ENCODE measurements around the gene HYI.
"Not testable (repeated sequence)": the region's sequence is repeated elsewhere in the genome, so short reads cannot be mapped to it uniquely, and the experiment has no call there.

HYI gene, protein sequence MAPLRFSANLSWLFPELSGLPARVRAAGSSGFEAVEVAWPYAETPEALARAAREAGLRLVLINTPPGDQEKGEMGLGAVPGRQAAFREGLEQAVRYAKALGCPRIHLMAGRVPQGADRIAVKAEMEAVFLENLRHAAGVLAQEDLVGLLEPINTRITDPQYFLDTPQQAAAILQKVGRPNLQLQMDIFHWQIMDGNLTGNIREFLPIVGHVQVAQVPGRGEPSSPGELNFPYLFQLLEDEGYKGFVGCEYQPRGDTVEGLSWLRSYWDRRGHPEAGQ

DNA sequence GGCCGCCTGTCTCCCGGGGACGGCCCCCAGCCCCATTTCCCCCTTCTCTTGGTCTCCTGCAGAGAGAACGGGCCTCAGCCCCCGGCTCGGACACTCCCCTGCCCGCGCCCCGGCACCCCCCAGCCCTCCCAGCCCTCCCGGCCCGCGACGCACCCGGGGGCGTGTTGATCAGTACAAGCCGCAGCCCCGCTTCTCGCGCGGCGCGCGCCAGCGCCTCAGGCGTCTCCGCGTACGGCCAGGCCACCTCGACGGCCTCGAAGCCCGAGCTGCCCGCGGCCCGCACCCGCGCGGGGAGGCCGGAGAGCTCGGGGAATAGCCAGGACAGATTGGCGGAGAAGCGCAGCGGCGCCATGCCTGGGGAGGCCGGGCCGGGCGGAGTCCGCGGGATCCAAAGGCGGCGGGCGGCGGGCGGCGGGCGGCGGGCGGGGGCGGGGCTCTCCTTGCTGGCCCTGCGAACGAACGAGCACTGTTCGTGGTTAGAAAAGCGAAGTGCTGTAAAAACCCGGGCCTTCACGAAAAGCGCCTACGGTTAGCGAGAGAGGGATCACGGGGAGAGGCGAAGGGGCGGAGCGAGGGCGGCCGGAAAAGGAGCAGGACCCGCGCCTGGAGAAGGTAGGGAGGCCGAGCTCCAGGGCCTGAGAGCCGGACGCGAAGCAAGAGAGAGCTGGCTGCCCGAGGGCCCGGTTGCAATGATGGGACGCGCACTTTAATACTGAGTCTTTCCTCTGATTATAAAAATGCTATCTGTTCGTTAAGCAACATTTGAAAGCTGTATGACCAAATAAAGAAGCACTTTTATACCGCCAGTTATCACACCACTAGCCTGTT, at the start of gene HYI:
Gene HYI, minus strand, starts transcription at position 490 of the 828 bp plus-strand sequence. Its CDS starts 138 bp downstream, at position 352.
- DNase-seq (ENCODE audit: low read depth), result peak; percentile 55

DNA sequence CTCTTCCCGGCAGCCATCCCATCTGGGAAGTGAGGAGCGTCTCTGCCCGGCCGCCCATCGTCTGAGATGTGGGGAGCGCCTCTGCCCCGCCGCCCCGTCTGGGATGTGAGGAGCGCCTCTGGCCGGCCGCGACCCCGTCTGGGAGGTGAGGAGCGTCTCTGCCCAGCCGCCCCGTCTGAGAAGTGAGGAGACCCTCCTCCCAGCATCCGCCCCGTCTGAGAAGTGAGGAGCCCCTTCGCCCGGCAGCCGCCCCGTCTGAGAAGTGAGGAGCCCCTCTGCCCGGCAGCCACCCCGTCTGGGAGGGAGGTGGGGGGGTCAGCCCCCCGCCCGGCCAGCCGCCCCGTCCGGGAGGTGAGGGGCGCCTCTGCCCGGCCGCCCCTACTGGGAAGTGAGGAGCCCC, 48.1 kb upstream of the HYI start:
- not testable (repeated sequence) for DNase-seq (ENCODE audit: low read depth)

DNA sequence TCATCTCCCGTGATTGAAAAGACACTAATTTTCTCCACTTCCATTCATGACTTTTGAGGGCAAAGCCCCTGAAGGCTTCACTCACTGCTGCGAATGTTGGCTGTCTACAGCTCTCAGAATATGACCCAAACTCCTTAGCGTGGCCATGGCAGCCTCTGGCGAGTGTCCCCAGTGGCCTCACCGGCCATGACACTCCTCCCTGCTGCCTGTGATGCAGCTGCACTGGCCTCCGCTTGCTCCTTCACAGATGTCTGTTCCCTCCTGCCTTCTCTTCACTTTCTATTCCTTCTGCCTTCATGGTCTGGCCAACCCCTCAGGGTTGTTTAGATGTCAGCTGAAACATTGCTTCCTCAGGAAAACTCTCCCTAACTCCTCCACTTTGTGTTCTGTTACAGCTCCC, 46.2 kb upstream of the HYI start:
- no peak for DNase-seq (ENCODE audit: low read depth)

DNA sequence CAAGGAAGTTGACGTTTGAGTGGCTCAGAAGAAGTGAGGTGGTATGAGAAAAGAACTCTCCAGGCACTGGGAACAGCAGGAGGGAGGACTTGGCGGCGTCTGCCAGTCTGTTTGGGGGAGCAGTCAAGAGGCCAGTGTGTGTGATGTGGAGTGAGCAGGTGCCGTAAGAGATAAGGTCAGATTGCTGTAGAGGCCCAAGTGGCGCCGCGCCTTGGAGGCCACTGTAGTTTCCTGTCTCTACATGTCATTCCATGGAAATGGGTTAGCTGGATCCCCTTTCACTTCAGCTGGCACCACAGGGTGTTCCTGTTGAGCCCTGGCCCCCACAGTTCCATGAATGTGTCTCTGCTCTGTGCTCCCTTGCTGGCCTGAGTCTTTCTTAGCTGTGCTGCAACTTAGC, 41.5 kb upstream of the HYI start:
- DNase-seq (ENCODE audit: low read depth), result no peak

DNA sequence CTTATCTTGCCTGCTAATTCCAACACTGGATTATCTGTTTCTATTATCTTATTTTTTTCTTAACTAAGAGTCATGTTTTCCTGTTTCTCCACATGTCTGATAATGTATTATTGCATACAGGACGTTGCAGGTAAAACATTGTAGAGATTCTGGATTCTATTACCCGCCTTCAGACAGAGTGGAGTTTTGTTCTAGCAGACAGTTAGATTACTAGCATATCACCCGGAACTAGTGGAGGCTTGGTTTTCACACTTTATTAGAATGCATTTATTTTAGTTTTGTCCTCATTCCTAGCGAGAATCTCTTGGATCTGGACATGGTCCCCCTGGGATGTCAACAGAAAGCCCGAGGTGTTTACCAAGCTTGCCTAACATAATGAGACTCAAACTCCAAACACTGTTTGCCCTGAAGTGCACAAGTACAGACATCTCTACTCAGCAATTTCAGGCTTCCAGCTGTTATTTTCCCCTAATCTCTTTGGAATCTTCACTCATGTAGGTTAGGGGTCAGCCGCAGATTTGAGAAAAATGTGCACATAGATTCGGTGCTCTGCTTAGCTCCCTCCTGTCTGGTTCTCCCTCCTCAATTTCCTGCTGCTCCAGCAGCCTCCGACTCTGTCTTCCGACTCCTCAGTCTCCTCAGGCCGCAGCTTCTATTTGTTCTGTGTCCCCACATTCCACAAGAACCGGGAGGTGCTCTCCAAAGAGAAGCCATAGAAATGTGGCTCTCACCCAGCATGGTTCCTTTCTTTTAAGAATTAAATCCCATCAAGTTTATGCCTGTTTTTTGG, 40.1 kb upstream of the HYI start:
- DNase-seq (ENCODE audit: low read depth), result no peak

DNA sequence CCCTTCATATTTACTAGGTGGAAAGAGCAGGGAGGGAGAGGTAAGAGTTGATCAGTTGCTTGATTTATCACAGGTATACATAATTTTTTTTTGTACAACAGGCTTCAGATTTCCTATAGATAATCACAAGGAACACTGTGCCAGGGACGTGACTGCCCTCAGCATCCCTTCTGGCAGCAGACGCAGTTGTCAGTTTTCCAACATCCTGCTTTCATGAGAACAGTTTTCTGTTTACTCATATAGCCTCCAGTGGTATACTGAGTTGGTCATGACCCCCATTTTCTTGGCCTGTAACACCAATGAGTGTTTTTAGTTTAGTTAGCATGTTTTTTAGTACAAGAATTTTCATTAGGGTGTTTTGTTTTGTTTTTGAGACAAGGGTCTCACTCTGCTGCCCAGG, 39.1 kb upstream of the HYI start:
- DNase-seq (ENCODE audit: low read depth), result no peak

DNA sequence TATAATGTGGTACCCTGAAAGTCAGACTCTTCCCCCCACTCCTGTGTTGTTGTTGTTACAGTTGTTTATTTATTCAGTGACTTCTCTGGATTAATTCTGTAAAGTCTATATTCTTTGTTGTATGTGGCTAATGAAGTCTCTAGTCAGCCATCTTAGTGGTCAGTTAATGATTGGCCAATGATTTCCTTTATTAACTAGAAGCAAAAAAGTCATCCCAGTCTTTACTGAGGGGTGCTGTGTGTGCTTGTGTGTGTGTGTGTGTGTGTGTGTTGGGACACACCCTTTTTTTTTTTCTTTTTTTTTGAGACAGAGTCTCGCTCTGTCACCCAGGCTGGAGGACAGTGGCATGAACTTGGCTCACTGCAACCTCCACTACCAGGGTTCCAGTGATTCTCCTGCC, 37.3 kb upstream of the HYI start:
- DNase-seq (ENCODE audit: low read depth), result no peak

DNA sequence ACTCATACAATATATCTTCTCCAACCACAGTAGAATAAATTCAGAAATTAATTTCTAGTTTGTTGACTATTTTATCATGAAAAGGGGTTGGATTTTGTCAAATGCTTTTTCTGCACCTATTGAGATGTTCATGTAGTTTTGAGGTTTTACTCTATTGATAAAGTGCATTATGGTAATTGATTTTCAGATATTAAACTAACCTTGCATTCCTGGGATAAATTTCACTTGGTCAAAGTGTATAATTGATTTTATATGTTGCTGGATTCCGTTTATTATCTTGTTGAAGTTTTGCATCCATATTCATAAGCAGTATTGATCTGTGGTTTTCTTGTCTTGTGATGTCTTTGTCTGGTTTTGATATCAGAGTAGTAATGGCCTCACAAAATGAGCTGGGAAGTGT, 34.4 kb upstream of the HYI start:
- DNase-seq (ENCODE audit: low read depth), result no peak

DNA sequence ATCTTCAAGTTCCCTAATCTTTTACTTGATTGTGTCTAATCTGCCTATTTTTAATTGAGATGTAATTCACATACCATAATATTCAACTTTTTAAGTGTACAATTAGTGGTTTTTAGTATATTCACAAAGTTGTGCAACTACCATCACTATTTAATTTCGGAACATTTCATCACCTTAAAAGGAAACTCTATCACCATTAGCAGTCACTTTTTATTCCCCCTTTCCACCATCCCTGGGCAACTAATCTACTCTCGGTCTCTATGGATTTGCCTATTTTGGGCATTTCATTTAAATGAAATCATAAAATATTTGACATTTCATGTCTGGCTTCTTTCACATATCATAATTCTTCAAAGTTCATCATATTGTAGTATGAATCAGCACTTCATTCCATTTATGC, 30.6 kb upstream of the HYI start:
- no peak for DNase-seq (ENCODE audit: low read depth)

DNA sequence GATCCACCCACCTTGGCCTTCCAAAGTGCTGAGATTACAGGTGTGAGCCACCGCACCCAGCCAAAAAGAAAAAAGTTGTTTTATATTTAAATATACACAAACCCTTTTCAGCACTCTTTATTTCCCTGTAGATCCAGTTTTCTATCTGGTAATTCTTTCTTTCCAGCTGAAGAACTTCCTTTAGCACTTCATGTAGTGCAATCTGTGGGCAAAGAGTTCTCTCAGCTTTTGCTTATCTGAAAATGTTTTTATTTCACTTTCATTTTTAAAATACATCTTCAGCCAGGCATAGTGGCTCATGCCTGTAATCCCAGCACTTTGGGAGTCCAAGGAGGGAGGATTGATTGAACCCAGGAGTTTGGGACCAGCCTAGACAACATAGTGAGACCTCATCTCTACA, 28.5 kb upstream of the HYI start:
- DNase-seq (ENCODE audit: low read depth), result no peak

DNA sequence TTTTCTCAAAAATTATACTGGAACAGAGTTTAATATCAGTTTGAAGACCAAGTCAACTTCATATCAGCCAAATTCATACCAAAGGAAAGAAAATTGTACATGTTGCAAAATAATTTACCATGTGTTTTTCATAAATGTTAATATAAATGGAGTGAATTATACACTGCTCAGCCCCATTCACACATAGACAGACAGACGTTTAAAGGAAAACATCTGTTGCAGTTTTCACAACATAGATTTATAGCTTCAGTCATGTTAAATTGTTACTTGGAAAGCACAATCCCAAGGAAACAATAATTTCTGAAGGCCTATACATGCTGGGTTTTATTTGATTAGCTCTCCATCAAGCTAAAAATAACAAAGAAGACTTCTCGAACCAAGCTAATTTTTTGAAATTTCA, 27.8 kb upstream of the HYI start:
- no peak for DNase-seq (ENCODE audit: low read depth)

DNA sequence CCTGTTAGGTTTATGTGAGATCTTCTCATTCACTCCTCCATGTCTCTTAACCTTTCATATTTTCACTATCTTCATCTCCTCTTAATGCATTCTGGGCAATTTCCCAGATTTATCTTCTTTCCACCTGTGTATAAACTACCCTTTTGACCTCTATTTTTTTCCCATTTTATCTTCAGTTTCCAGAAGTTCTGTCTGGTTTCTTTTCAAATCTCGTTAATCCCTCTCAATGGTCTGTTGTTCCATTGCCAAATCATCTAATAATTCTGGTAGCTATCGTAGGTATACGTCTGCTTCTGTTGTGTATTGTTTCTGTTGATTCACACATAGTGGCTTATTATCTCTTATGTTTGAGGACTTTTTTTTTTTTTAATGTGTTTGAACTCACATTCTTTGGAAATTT, 25.7 kb upstream of the HYI start:
- DNase-seq (ENCODE audit: low read depth), result no peak

DNA sequence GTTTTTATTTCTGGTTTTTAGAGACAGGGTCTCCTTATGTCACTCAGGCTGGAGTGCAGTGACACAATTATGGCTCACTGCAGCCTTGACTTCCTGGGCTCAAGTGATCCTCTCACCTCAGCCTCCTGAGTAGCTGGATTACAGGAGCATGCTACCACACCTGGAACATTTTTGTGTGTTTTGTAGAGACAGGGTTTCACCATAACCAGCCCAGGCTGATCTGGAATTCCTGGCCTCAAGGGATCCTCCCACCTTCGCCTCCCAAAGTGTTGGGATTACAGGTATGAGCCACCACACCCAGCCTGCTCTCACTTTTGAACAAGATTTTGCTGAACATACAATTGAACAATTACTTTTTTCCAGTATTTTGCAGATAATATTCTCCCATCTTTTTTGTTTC, 24.0 kb upstream of the HYI start:
- no peak for DNase-seq (ENCODE audit: low read depth)

DNA sequence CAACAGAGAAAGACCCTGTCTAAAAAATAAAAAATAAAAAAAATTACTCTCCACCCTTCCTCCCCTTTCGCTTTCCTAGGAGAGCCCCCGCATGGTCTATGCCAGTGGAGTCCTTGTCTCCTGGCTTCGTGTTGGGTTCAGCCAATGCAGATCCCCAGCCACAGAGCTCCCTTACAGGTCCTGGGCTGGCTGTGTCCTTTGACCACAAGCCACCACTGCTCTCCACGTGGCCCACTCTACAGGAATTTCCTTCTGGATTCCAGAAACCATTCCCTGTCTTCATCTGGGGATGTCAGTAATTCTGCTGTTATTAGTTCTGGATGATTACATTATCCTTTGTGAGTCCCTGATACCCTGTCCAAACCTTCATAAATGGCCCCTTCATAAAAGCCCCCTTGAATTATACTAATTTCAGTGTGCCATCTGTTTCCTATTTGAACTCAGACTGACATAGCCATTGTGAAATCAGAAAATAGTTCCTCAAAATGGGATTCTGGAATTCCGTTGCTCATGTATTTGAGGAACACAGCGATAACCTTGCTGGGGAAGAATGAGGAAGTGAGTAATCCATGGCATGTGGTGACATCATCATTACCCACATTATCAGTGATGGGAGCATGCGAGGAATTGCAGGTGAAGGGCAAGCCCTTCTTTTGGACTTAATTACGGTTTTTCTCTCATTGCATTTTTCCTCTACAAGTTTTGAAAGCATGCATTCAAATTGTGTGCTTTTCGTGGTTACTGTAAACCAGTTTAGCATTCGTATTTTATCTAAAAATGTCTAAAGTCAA, 22.1 kb upstream of the HYI start:
- not testable (repeated sequence) for DNase-seq (ENCODE audit: low read depth)

DNA sequence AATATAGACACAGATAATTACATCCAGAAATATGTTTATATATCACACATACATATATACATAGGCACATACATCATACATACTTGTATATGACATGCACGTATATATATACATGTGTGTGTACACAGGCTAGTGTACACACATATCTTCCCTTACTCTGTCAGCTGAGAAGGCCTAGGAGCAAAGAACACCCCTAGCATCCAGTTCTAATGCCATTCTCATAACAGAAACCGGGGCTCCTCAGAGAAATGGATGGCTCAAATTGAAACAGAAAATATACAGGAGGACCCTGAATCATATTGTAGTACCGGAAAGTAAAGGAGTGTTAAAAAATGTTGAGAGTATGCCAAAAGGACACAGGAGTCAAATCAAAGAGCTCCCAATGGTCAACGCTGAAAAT, 19.7 kb upstream of the HYI start:
- DNase-seq (ENCODE audit: low read depth), result no peak

DNA sequence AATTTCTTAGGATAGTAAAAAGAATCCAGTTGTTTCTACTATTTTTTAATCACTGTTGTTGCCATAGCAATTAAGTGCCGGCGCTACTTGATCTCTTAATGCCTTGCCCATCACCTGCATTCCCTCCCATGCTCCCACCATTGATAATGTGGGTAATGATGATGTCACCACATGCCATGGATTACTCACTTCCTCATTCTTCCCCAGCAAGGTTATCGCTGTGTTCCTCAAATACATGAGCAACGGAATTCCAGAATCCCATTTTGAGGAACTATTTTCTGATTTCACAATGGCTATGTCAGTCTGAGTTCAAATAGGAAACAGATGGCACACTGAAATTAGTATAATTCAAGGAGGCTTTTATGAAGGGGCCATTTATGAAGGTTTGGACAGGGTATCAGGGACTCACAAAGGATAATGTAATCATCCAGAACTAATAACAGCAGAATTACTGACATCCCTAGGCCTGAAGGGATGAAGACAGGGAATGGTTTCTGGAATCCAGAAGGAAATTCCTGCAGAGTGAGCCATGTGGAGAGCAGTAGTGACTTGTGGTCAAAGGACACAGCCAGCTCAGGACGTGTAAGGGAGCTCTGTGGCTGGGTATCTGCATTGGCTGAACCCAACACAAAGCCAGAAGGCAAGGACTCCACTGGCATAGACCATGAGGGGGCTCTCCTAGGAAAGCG, 18.9 kb upstream of the HYI start:
- DNase-seq (ENCODE audit: low read depth), result peak; percentile 86

DNA sequence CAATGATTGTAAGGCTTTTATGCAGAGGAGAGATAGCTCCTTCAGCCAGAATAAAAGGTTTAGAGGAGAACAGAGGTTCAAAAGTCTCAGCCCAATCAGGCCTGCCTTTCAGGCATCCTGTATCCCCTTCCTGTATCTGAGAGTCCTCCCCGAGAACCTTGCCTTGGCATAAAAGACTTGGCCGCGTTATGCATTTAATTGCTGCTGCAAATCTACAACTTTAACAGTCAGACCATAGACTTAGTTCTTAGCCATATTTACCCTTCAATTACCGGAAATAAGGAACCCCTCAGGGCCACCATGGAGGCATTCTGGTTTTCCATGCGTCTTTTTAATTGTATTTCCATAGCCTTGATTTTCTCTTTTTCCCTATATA, 18.3 kb upstream of the HYI start:
- DNase-seq (ENCODE audit: low read depth), result no peak

DNA sequence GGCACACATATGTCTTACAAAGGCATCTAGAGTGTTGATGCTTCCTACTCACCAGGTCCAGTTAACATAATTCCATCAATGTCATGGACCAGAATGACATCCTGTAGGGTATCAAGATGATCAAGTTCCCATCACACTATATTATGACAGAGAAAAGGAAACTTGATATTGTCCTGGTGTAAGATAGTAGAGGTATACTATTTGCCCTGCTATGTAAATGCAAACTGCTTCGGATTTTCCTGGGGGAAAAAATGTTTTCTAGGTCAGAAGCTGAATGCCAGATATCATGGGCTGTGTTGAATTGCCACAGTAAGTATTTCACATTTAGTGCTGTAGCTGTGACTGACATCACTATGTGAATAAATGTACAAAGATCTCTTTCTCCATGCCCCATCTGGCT, 16.2 kb upstream of the HYI start:
- no peak for DNase-seq (ENCODE audit: low read depth)

DNA sequence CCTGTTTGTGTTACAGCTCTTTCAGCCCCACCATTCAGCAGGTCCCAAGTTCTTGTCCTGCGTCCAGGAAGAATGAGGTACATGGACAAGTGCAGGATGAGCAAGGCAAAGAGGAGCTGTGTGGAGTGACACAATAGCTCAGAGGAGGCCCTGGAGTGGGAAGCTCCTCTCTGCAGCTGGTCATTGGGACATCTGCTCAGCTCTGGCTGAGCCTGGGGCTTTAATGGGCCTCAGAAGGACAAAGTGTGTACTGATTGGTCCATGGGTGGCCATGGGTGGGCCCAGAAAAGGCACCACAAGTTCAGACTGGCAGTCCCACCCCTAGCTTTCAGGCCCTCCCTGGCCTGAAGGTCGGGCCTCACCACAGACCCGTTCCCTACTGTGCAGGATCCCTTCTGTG, 14.7 kb upstream of the HYI start:
- no peak for DNase-seq (ENCODE audit: low read depth)

DNA sequence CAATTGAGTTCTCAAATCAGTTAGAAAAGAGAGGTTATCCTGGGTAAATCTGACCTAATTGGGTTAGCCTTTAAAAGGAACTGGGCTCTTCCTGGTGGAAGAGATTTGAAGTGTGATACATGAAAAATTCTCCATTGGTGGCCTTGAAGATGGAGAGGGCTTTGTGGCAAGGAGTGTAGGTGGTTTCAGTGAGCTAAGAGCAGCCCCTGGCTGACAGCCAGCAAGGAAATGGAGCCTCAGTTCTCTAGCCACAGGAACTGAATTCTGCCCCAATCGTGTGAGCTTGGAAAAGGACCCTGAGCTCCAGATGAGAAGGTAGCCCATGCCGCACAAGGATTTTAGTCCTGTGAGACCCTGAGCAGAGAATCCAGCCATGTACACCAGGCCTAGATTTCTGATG, 12.7 kb upstream of the HYI start:
- no peak for DNase-seq (ENCODE audit: low read depth)

DNA sequence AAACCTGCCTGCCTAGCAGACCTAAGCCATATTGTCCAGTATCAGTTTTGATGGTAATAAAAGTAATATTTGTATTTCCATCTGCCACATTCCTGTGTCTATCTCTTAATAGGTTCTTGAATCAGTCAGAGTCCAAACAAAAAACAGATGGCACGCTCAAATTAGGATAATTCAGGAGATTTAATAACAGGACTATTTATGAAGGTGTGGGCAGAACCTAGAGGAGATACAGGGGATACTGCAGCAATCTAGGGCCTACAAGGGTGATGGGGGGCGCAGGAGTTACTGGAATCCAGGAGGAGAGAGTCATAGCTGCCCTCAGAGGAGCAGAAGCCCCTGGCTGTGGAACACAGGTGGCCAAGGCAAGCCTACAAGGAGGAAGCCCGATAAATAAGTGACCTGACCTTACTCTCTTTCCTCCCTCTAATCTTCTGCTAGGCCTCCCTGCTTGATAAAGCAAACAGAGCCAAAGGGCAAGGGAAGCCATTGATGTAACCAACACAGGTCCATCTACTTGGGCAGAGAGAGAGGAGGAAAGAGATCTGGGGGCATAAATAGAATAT, 11.9 kb upstream of the HYI start:
- DNase-seq (ENCODE audit: low read depth), result no peak

Measured in non-pigmented ciliary epithelial cell (primary cell).